Fibroblast of villous mesenchyme (primary cell): ENCODE data around the gene PRRC1. TPM values are rescaled to one million over a fixed set of nuclear protein-coding genes. Genes with fewer than 3 reads are reported as not detected.
A peak's percentile ranks its signal among the peaks of the same experiment; 100 is the strongest.

Experiments
- DNase-seq: peaks from one replicate; pipeline ENCODE4 v3.0.0-alpha.2; 2010; ENCODE audit warnings: low read depth
- H3K4me3 ChIP-seq: 2 replicates; pipeline ENCODE4 v1.5.1; 2011; ENCODE audit warnings: low read depth, mild to moderate bottlenecking, low read length
- CTCF ChIP-seq: IDR thresholded peaks from 2 replicates; pipeline ENCODE4 v1.5.1; 2012; ENCODE audit warnings: low read depth, mild to moderate bottlenecking, low read length; ENCODE audit not compliant: insufficient read depth
- total RNA-seq: library from RNA; depleted of rRNA; stranded (reverse); fragments of >200 nt; gene quantifications from 2 replicates; pipeline ENCODE4 v1.2.3, GENCODE V29; 2012

PRRC1 gene
- 96.0 and 99.3 TPM in 2 replicates for total RNA-seq

GRCh38 chr5:127517480-127518318 lies at the start of gene PRRC1:
TSS of gene PRRC1 (plus strand) at chr5:127517640. CDS start at chr5:127523480, 5,840 bp downstream.
- peak within 1 kb of the TSS; percentile 99 for H3K4me3 ChIP-seq
- no peak for TF ChIP-seq CTCF
- peak; percentile 85 for DNase-seq

GRCh38 chr5:127471211-127471610 lies 46.2 kb upstream of the PRRC1 start:
- no peak for TF ChIP-seq CTCF
- no peak for DNase-seq

GRCh38 chr5:127472700-127473099 lies 44.7 kb upstream of the PRRC1 start:
- DNase-seq: no peak
- H3K4me3 ChIP-seq: no peak overlapping the region
- no peak for TF ChIP-seq CTCF

More at GRCh38 chr5:127471211-127471610, 46.2 kb upstream of the PRRC1 start:
- H3K4me3 ChIP-seq: no peak overlapping the region

- DNase-seq: no peak
- no peak overlapping the region for H3K4me3 ChIP-seq
- TF ChIP-seq CTCF: no peak
Measured at GRCh38 chr5:127486471-127486870, 31.0 kb upstream of the PRRC1 start.

GRCh38 chr5:127492854-127493738 lies 24.3 kb upstream of the PRRC1 start:
- DNase-seq: peak; percentile 60
- TF ChIP-seq CTCF: peak; percentile 81
- H3K4me3 ChIP-seq: no peak overlapping the region

GRCh38 chr5:127498548-127498947 lies 18.9 kb upstream of the PRRC1 start:
- no peak overlapping the region for H3K4me3 ChIP-seq
- DNase-seq: no peak
- TF ChIP-seq CTCF: no peak
